HG02884 (cell line): Measurements from ENCODE around the gene PCDHGC3.
A peak's percentile ranks its signal among the peaks of the same experiment; 100 is the strongest.

ENCODE experiments used
- ATAC-seq: cut with Tn5 transposase; IDR thresholded peaks from one replicate; pipeline ENCODE4 v1.9.1; 2021; ENCODE audit warnings: mild to moderate bottlenecking, moderate library complexity; ENCODE audit not compliant: unreplicated experiment

Gene PCDHGC3

GRCh38 chr5:141519605-141520565, 44.1 kb downstream of the PCDHGC3 start:
- no peak for ATAC-seq

DNA sequence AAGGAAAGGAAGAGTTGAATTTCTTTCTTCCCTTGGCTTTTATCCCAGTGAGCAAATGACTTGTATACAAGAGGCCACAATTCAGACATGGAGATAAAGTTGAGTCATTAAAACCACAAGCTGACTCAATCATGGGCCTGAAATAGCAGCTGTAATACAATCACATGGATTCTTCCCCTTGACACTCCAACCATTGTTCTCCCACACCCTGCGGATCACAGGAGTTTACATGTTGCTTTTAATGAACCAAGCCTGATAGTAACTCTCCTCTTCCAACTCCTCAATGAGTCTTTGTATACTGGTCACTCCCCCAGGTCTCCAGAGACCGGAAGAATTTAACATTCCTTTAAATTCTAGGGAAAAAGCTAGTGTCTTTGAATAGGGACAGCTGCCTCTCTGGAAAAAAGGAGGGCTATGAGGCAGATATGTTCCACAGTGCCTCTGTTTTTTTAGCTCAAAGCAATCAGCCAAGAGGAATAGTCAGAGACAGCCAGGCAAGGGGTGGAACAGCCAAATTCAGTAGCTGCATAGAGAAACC, 45.5 kb downstream of the PCDHGC3 start:
- ATAC-seq = no peak

DNA sequence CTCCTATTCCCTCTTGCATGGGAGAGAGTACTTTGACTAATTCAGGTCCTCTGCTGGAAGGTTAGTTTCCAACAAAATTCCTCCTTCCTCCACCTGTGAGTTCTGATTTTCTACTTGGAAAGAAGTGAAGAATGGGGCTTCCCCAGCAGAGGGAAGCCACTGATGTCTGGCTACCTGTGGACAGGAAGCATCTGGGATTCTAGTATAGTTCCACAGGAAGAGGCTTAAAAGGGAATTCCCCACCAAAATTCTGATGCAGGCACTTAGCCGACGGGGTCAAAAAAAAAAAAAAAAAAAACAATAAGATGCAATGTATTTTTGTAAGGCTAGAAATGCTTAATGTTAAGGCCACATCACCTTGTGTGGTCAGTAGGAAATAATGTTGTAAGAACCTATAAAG, 46.5 kb downstream of the PCDHGC3 start:
- no peak for ATAC-seq

DNA sequence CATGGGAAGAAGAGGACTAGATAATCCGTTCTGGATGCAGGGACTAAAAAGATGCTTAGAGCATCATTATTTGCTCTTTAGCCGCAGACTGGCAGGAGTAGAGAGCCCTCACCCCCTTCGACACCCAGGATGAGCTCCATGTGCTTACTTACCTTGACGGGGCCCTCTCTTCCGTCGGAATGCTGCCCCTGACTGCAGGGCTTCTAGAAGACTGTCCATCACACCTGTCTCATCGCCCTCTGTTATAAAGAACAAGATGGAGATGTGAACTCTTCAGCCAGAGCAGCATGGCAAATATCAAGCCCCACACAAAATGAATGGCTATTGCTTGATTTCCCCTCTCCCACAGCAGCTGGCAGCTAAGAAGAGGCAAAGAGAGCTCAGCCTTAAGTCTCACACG, 48.2 kb downstream of the PCDHGC3 start:
- ATAC-seq = no peak

DNA sequence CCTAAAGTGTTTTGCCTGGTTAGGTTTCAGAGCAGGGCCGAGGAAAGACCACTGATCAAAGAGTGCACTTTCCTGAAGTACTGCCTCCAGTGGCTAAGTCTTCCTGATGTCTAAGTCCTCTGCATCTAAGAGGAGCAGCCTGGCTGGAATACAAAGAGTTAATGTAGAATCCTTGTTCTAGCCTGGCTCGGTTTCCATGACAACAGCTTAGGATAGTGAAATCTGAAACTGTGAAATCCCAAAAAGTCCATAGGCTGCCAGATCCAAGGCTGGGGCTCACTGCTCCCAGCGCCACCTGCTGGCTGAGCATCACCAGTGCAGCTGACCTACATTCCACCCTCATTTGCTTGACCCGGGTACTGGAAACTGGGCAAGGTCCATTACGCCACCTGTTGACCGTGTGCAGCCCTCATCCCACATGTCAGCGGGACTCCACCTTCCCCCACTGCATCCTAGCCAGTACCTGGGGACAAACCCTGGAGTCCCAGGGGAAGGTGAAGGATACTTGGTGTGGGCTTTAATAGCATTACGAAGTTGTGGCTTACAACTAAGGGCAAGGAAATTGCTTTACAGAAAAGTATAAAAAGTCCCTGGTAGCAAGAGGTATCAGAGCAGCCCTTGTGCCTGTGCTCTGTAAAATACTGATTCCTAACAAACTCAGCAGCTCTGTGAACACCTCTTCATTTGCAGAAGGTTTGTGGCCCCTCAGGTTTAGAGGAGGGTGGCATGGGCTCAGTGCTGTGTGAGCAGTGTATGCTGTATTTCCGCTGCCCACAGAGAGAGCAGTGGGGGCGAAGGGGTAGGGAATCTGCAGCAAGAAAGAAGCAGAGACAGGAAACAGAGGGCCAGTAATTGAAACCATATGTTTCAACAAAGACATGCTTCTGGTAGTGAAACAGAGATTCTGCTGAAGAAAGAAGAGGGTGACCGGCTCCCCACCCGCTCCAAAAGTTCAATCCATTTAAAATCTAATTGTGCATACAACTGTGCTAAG, 49.1 kb downstream of the PCDHGC3 start:
- peak; percentile 49 for ATAC-seq

- ATAC-seq = no peak
Observed at GRCh38 chr5:141525653-141526052, 49.9 kb downstream of the PCDHGC3 start.

- ATAC-seq = no peak
Observed at GRCh38 chr5:141527426-141527825, 51.7 kb downstream of the PCDHGC3 start.
